Neural cell (in vitro differentiated cells): ENCODE data around the gene UBE2I. TPM values are rescaled to one million over a fixed set of nuclear protein-coding genes. Genes with fewer than 3 reads are reported as not detected.
A peak's percentile ranks its signal among the peaks of the same experiment; 100 is the strongest.

Source experiments
- H2AFZ ChIP-seq: fragments of 200-600, 300-800 bp; sonication (generic), shearing (Covaris generic); 2 replicates; pipeline ENCODE4 v1.6.0; 2014; ENCODE audit warnings: low read depth, mild to moderate bottlenecking, antibody characterized with exemption, low read length, moderate library complexity
- H3F3A ChIP-seq: fragments of 200-600 bp; shearing (Covaris generic); 2 replicates; pipeline ENCODE4 v1.6.1; 2016; ENCODE audit warnings: mild to moderate bottlenecking, moderate library complexity, mixed read lengths, antibody characterized with exemption, low read length; ENCODE audit not compliant: insufficient read depth, poor library complexity, severe bottlenecking
- H3K27ac ChIP-seq: fragments of 200-600, 300-800 bp; sonication (generic), shearing (Covaris generic); 2 replicates; pipeline ENCODE4 v1.5.1; 2014; ENCODE audit warnings: mild to moderate bottlenecking, low read length, moderate library complexity
- H3K27me3 ChIP-seq: fragments of 300-800, 200-600 bp; sonication (generic), shearing (Covaris generic); 2 replicates; pipeline ENCODE4 v1.6.0; 2014; ENCODE audit warnings: mild to moderate bottlenecking, low read depth, low read length, moderate library complexity; ENCODE audit not compliant: insufficient read depth
- H3K36me3 ChIP-seq: fragments of 300-800, 200-600 bp; sonication (generic), shearing (Covaris generic); 2 replicates; pipeline ENCODE4 v1.5.1; 2014; ENCODE audit warnings: mild to moderate bottlenecking, antibody characterized with exemption, low read length, moderate library complexity; ENCODE audit not compliant: insufficient read depth
- H3K4me2 ChIP-seq: fragments of 300-800, 200-600 bp; sonication (generic), shearing (Covaris generic); 2 replicates; pipeline ENCODE4 v1.6.0; 2014; ENCODE audit warnings: mild to moderate bottlenecking, low read length
- H3K4me3 ChIP-seq: fragments of 300-800, 200-600 bp; sonication (generic), shearing (Covaris generic); 2 replicates; pipeline ENCODE4 v1.5.1; 2014; ENCODE audit warnings: mild to moderate bottlenecking, low read length, moderate library complexity
- H3K79me2 ChIP-seq: fragments of 200-600 bp; shearing (Covaris generic); replicated peaks from 2 replicates; pipeline ENCODE4 v1.6.0; 2014; ENCODE audit warnings: mild to moderate bottlenecking, low read length, moderate library complexity; ENCODE audit not compliant: insufficient read depth
- H3K9ac ChIP-seq: fragments of 300-800, 200-600 bp; sonication (generic), shearing (Covaris generic); 2 replicates; pipeline ENCODE4 v1.6.1; 2016; ENCODE audit warnings: mild to moderate bottlenecking, low read length, mixed read lengths
- H3K9me2 ChIP-seq: fragments of 200-600 bp; shearing (Covaris generic); 2 replicates; pipeline ENCODE4 v1.6.1; 2016; ENCODE audit warnings: mild to moderate bottlenecking, low read length, mixed read lengths; ENCODE audit not compliant: insufficient read depth
- H3K9me3 ChIP-seq: fragments of 200-600, 300-800 bp; sonication (generic), shearing (Covaris generic); 2 replicates; pipeline ENCODE4 v1.6.1; 2016; ENCODE audit warnings: mild to moderate bottlenecking, mixed run types, low read length, moderate library complexity, mixed read lengths
- H4K20me1 ChIP-seq: fragments of 200-600 bp; shearing (Covaris generic); 2 replicates; pipeline ENCODE4 v1.6.1; 2016; ENCODE audit warnings: mild to moderate bottlenecking, mixed run types; ENCODE audit not compliant: insufficient read depth
- EP300 ChIP-seq: fragments of 450-650 bp; conservative IDR thresholded peaks from 2 replicates; pipeline ENCODE4 v1.6.1; 2014; ENCODE audit warnings: antibody characterized with exemption, mild to moderate bottlenecking, moderate library complexity; ENCODE audit not compliant: poor library complexity, severe bottlenecking
- EZH2 ChIP-seq: fragments of 200-600, 300-800 bp; shearing (Covaris generic), sonication (generic); IDR thresholded peaks from 2 replicates; pipeline ENCODE4 v1.6.1; 2014; ENCODE audit warnings: antibody characterized with exemption, low read length, borderline replicate concordance, mild to moderate bottlenecking; ENCODE audit not compliant: insufficient read depth, poor library complexity, severe bottlenecking
- MXI1 ChIP-seq: fragments of 450-650 bp; conservative IDR thresholded peaks from 2 replicates; pipeline ENCODE4 v1.6.1; 2014; ENCODE audit warnings: antibody characterized with exemption, mild to moderate bottlenecking; ENCODE audit not compliant: poor library complexity, severe bottlenecking
- POLR2AphosphoS5 ChIP-seq: IDR thresholded peaks from 2 replicates; pipeline ENCODE4 v1.6.1; 2012
- RAD21 ChIP-seq: fragments of 450-650 bp; conservative IDR thresholded peaks from 2 replicates; pipeline ENCODE4 v1.6.1; 2014; ENCODE audit warnings: antibody characterized with exemption, mild to moderate bottlenecking, moderate library complexity
- SMC3 ChIP-seq: fragments of 450-650 bp; conservative IDR thresholded peaks from 2 replicates; pipeline ENCODE4 v1.6.1; 2014; ENCODE audit warnings: antibody characterized with exemption, mild to moderate bottlenecking, moderate library complexity; ENCODE audit not compliant: poor library complexity
- TAF1 ChIP-seq: IDR thresholded peaks from 2 replicates; pipeline ENCODE4 v1.6.1; 2012; ENCODE audit warnings: low read depth
- polyA plus RNA-seq: library from polyadenylated mRNA; depleted of rRNA; stranded (reverse); fragments of >200 nt; gene quantifications from 2 replicates; pipeline ENCODE4 v1.2.3, GENCODE V29; 2014
- TF ChIP-seq, protein P1 (sequence below): fragments of 450-650 bp; IDR thresholded peaks from 2 replicates; pipeline ENCODE4 v1.5.1; 2014; ENCODE audit warnings: antibody characterized with exemption, mild to moderate bottlenecking, moderate library complexity; ENCODE audit not compliant: poor library complexity, severe bottlenecking
- TF ChIP-seq, protein P2 (sequence below): IDR thresholded peaks from 2 replicates; pipeline ENCODE4 v1.6.1; 2012; ENCODE audit warnings: borderline replicate concordance

Gene UBE2I
- polyA plus RNA-seq, 1 donor from 2014 or later, result 111 TPM

DNA sequence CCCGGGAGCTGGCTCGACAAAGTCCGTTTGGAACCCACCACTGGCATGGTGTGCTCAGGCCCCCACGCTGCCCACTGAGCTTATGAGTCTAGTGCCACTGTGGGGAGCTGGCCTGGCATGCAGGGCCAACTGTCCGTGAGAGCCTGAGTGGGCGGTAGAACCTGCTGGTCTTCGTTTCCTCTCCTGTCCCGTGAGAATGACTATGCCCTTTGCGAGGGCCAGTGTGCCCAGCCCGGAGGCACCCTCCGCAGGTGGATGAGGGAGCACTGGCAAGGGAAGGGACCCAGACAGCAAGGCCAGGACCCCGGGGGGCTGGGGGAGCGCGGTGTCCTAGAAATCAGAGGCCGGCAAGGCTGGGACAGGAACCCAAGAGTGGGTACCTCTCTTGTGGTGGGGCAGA lies 27.2 kb downstream of the UBE2I start:
- Histone ChIP-seq H3K27me3 (peaks cover 28% of the 10 kb centered on the region), H3F3A (no peaks in the 10 kb centered on the region), H3K36me3 (no peaks in the 10 kb centered on the region), H3K9me2 (no peaks in the 10 kb centered on the region), H3K27ac (peak overlapping the region; percentile 91), H2AFZ (no peak overlapping the region), H3K4me2 (peak overlapping the region; percentile 78), H3K79me2 (peaks cover 17% of the 10 kb centered on the region), H3K9ac (peak overlapping the region; percentile 74), H4K20me1 (no peaks in the 10 kb centered on the region), H3K9me3 (no peaks in the 10 kb centered on the region), H3K4me3 (peak overlapping the region; percentile 76)
- TF ChIP-seq MXI1 (no peak), EP300 (no peak), TAF1 (no peak), POLR2AphosphoS5 (no peak), SMC3 (no peak), RAD21 (no peak), EZH2 (no peak)
- TF ChIP-seq, protein P1, sequence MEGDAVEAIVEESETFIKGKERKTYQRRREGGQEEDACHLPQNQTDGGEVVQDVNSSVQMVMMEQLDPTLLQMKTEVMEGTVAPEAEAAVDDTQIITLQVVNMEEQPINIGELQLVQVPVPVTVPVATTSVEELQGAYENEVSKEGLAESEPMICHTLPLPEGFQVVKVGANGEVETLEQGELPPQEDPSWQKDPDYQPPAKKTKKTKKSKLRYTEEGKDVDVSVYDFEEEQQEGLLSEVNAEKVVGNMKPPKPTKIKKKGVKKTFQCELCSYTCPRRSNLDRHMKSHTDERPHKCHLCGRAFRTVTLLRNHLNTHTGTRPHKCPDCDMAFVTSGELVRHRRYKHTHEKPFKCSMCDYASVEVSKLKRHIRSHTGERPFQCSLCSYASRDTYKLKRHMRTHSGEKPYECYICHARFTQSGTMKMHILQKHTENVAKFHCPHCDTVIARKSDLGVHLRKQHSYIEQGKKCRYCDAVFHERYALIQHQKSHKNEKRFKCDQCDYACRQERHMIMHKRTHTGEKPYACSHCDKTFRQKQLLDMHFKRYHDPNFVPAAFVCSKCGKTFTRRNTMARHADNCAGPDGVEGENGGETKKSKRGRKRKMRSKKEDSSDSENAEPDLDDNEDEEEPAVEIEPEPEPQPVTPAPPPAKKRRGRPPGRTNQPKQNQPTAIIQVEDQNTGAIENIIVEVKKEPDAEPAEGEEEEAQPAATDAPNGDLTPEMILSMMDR, result no peak
- TF ChIP-seq, protein P2, sequence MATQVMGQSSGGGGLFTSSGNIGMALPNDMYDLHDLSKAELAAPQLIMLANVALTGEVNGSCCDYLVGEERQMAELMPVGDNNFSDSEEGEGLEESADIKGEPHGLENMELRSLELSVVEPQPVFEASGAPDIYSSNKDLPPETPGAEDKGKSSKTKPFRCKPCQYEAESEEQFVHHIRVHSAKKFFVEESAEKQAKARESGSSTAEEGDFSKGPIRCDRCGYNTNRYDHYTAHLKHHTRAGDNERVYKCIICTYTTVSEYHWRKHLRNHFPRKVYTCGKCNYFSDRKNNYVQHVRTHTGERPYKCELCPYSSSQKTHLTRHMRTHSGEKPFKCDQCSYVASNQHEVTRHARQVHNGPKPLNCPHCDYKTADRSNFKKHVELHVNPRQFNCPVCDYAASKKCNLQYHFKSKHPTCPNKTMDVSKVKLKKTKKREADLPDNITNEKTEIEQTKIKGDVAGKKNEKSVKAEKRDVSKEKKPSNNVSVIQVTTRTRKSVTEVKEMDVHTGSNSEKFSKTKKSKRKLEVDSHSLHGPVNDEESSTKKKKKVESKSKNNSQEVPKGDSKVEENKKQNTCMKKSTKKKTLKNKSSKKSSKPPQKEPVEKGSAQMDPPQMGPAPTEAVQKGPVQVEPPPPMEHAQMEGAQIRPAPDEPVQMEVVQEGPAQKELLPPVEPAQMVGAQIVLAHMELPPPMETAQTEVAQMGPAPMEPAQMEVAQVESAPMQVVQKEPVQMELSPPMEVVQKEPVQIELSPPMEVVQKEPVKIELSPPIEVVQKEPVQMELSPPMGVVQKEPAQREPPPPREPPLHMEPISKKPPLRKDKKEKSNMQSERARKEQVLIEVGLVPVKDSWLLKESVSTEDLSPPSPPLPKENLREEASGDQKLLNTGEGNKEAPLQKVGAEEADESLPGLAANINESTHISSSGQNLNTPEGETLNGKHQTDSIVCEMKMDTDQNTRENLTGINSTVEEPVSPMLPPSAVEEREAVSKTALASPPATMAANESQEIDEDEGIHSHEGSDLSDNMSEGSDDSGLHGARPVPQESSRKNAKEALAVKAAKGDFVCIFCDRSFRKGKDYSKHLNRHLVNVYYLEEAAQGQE, result no peak

DNA sequence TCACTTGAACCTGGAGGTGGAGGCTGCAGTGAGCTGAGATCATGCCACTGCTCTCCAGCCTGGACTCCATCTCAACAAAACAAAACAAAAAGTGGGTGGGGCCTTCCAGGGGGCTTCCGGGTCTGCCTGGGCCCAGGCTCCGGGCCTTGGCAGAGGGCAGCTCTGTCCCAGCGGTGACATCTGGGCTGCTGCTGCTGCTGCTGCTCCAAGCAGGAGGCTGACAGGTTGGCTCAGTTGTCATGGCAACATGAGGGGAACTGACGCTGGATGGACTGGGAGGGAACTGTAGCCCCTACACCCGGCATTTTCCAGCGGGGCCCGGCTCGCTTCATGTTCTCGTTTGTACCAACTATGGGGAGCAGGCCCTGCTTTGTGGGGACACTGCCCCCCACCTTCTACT lies 28.1 kb downstream of the UBE2I start:
- TF ChIP-seq, protein P1, result no peak
- TF ChIP-seq MXI1, result peak; percentile 62
- TF ChIP-seq, protein P2, result no peak
- TF ChIP-seq POLR2AphosphoS5, result peak; percentile 58
- peak; percentile 46 for TF ChIP-seq EP300
- no peaks in the 10 kb centered on the region for H3F3A ChIP-seq
- no peaks in the 10 kb centered on the region for H4K20me1 ChIP-seq

More for the DNA sequence above, 28.1 kb downstream of the UBE2I start:
- peak overlapping the region; percentile 91 for H3K27ac ChIP-seq
- no peaks in the 10 kb centered on the region for H3K9me2 ChIP-seq
- H3K9ac ChIP-seq, result peak overlapping the region; percentile 74
- no peaks in the 10 kb centered on the region for H3K36me3 ChIP-seq
- H2AFZ ChIP-seq, result no peak overlapping the region
- peaks cover 20% of the 10 kb centered on the region for H3K27me3 ChIP-seq
- H3K4me3 ChIP-seq, result peak overlapping the region; percentile 76
- peak overlapping the region; percentile 70 for H3K4me2 ChIP-seq
- no peaks in the 10 kb centered on the region for H3K9me3 ChIP-seq
- peaks cover 17% of the 10 kb centered on the region for H3K79me2 ChIP-seq
